ENCODE measurements around the gene RABEPK. TPM values are rescaled to one million over a fixed set of nuclear protein-coding genes. Genes with fewer than 3 reads are reported as not detected.

Gene RABEPK
- total RNA-seq, 1 experiment from 2014 or later = 44.6 TPM

Small RNAs within 50 kb of the gene (small RNA-seq; reads per million reads assigned to genes)
- not detected for gene AL354710.1

Other genes starting within 250 kb of the RABEPK start
- gene SCAI, start 57.0 kb upstream of the RABEPK start, total RNA-seq (2014; rRNA removed; shearing (Covaris generic)) = 3.5 and 7.3 TPM in 2 replicates
- 27.0 and 32.2 TPM in 2 replicates for gene PPP6C, start 10.7 kb upstream of the RABEPK start, total RNA-seq (2014; rRNA removed; shearing (Covaris generic))
- 55.3 and 83.3 TPM in 2 replicates for gene HSPA5, start 40.8 kb downstream of the RABEPK start, total RNA-seq (2014; rRNA removed; shearing (Covaris generic))
- gene GAPVD1, start 61.3 kb downstream of the RABEPK start, total RNA-seq (2014; rRNA removed; shearing (Covaris generic)) = 37.6 and 39.6 TPM in 2 replicates

Data from HT1080 (cell line).